Stimulated activated CD4-positive, alpha-beta T cell treated with anti-CD3 and anti-CD28 coated beads, Interleukin-4, amount 100 ng/mL, for 1 hour (primary cell): ENCODE results near the gene CDK5RAP2.
"Not testable (repeated sequence)": the region's sequence is repeated elsewhere in the genome, so short reads cannot be mapped to it uniquely, and the experiment has no call there.

Experiments used
- DNase-seq: peaks from one replicate; pipeline ENCODE4 v3.0.0-alpha.2; 2020

Gene CDK5RAP2

GRCh38 chr9:120580051-120580896 lies at the start of gene CDK5RAP2:
Gene CDK5RAP2 (minus strand): TSS chr9:120580167. CDS start chr9:120579978, 189 bp downstream.
- peak; percentile 90 for DNase-seq

GRCh38 chr9:120628925-120629497 lies 49.0 kb upstream of the CDK5RAP2 start:
- not testable (repeated sequence) for DNase-seq

- no peak for DNase-seq
These were observed 48.4 kb upstream of the CDK5RAP2 start for GRCh38 chr9:120628207-120628924.

GRCh38 chr9:120627073-120627472 lies 47.1 kb upstream of the CDK5RAP2 start:
- no peak for DNase-seq

GRCh38 chr9:120626512-120626911 lies 46.5 kb upstream of the CDK5RAP2 start:
- no peak for DNase-seq

- DNase-seq: no peak
These were observed 45.3 kb upstream of the CDK5RAP2 start for GRCh38 chr9:120625222-120625621.

GRCh38 chr9:120622790-120623189 lies 42.8 kb upstream of the CDK5RAP2 start:
- no peak for DNase-seq

- no peak for DNase-seq
These were observed 42.0 kb upstream of the CDK5RAP2 start for GRCh38 chr9:120621941-120622340.

- peak; percentile 38 for DNase-seq
These were observed 40.0 kb upstream of the CDK5RAP2 start for GRCh38 chr9:120619751-120620655.

- DNase-seq: no peak
These were observed 37.3 kb upstream of the CDK5RAP2 start for GRCh38 chr9:120616966-120617935.

- no peak for DNase-seq
These were observed 32.3 kb upstream of the CDK5RAP2 start for GRCh38 chr9:120612218-120612617.

GRCh38 chr9:120611690-120612068 lies 31.7 kb upstream of the CDK5RAP2 start:
- no peak for DNase-seq

- no peak for DNase-seq
These were observed 31.2 kb upstream of the CDK5RAP2 start for GRCh38 chr9:120610975-120611689.

- DNase-seq: no peak
These were observed 29.7 kb upstream of the CDK5RAP2 start for GRCh38 chr9:120609636-120610035.

- no peak for DNase-seq
These were observed 28.5 kb upstream of the CDK5RAP2 start for GRCh38 chr9:120608421-120608820.

GRCh38 chr9:120603591-120603990 lies 23.6 kb upstream of the CDK5RAP2 start:
- DNase-seq: no peak

GRCh38 chr9:120603010-120603409 lies 23.0 kb upstream of the CDK5RAP2 start:
- no peak for DNase-seq

- no peak for DNase-seq
These were observed 13.9 kb upstream of the CDK5RAP2 start for GRCh38 chr9:120593955-120594277.

GRCh38 chr9:120593250-120593954 lies 13.4 kb upstream of the CDK5RAP2 start:
- no peak for DNase-seq

GRCh38 chr9:120592210-120592609 lies 12.2 kb upstream of the CDK5RAP2 start:
- DNase-seq: no peak
